Measurements from ENCODE around the gene GREB1L.

- no peak for TF ChIP-seq EZH2 (IDR thresholded peaks at IDR 0.05; ENCODE audit: insufficient read depth, poor library complexity, severe bottlenecking)
- peak; percentile 86 for TF ChIP-seq EZH2phosphoT487 (IDR thresholded peaks at IDR 0.05; ENCODE audit: insufficient read depth, low read depth)
Observed at GRCh38 chr18:21391074-21391673, 149.1 kb downstream of the GREB1L start.

Data from GM23248 (cell line).